Activated naive CD4-positive, alpha-beta T cell treated with Interleukin-2 at 50 U/mL for 16 hours (primary cell): ENCODE results near the gene FAM181A.
A peak's percentile ranks its signal among the peaks of the same experiment; 100 is the strongest.

Experiments used
- DNase-seq: peaks from one replicate; pipeline ENCODE4 v3.0.0-alpha.2; 2020

Gene FAM181A

GRCh38 chr14:93951635-93952540, 24.7 kb downstream of the FAM181A start:
- DNase-seq, result no peak

- DNase-seq, result no peak
Measured at GRCh38 chr14:93952829-93953228, 25.7 kb downstream of the FAM181A start.

- no peak for DNase-seq
Measured at GRCh38 chr14:93953263-93953662, 26.1 kb downstream of the FAM181A start.

DNA sequence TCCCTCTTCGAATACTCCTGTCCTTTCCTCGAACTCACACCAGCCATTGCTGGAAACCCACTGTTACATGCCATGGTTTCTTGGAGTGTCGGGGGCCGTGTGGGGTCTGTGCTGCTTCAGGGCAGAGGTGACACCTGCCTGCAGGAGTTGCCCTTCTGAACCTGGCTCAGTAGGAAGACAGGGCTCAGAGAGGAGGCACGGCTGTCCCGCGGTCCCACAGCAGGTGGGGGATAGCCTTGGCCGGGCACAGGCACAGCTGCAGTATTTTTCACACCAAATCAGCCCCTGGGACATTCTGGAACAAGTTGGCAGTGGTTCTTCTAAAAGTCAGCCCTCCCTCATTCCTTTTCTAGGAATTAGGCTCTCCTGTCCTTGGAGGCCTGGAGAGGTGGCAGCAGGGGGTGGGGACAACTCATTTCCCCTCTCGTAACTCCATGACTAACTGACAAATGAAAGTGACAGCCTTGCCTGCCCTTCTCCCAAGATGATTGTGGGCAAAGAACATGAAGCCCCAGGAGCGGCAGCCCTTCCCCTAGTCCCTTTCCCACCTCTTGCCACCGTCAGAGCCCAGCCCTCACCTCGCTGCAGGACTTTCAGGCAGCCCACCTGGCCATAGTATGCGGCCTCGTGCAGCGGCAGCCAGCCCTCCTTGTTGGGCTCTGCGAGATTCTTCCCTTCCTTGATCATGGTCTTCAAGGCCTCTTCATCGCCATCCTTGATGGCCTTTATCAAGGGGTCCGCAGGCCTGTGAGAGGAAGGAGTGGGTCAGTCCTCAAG, 26.8 kb downstream of the FAM181A start:
- no peak for DNase-seq

GRCh38 chr14:93954516-93954830, 27.3 kb downstream of the FAM181A start:
- no peak for DNase-seq

- DNase-seq, result peak; percentile 52
Measured at GRCh38 chr14:93954900-93955849, 28.0 kb downstream of the FAM181A start.

GRCh38 chr14:93955850-93956481, 28.8 kb downstream of the FAM181A start:
- no peak for DNase-seq

- no peak for DNase-seq
Measured at GRCh38 chr14:93956514-93957332, 29.6 kb downstream of the FAM181A start.

- no peak for DNase-seq
Measured at GRCh38 chr14:93957333-93957710, 30.2 kb downstream of the FAM181A start.

GRCh38 chr14:93957751-93958566, 30.8 kb downstream of the FAM181A start:
- DNase-seq, result no peak

DNA sequence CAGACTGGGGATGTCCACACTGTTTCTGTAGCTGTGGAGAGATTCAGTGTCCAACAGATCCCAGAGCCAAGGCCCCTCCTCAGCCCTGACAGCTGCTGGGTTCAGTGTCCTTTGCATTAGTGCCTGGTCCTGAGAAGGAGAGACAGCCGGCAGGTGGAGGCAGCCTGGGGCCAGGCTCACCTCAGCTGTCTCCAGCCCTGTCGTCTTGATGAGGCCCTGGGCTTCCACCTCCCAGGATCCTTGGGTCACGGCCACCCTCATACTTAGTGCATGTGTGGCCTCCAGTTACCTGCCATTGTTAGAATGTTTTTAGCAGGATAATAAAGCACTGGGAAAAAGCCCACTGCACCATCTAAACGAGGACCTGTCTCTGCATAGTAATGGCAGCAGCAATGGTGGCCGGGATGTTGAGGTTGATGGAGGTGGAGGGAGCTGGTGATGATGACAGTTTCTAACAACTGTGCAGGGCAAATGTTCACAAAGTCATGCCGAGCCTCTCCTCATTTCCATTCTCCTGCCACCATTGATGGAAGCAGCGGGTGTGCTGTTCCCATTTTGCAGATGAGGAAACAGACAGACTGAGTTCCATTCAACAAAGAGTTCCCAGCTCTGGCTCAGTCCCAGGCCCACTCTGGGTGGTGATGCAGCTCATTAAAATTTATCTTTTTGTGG, 31.6 kb downstream of the FAM181A start:
- DNase-seq, result no peak

- DNase-seq, result peak; percentile 96
Measured at GRCh38 chr14:93959239-93960107, 32.3 kb downstream of the FAM181A start.

GRCh38 chr14:93960108-93960475, 32.9 kb downstream of the FAM181A start:
- DNase-seq, result peak; percentile 50

DNA sequence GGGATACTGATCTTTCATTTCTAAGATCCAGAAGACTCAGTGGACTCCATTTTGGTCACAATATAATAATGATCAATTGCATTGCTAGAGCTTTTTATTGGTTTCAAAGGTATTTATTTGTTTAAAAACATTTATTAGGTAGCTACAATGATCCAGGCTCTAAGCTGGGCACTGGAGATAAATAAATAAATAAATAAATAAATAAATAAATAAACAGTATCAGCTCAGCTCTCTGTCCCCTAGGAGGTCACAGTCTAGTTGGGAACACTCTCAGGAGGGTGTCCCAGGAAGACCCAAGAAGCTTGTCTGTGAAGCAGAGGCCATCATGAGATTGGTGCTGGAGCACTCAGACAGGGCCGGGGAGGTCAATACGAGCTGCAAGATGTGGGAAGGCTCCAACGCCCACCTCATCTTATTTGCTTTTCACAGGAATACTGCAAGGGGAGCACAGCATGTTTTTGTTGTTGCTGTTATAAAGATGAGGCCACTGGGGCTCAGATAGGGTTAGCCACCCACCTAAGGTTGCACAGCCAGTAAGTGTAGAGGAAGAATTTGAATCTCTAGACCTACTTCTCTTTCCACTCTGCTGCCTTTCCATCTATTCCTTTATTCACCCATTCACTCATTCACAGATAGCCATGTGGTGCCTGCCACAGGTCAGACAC, 33.8 kb downstream of the FAM181A start:
- DNase-seq, result no peak

DNA sequence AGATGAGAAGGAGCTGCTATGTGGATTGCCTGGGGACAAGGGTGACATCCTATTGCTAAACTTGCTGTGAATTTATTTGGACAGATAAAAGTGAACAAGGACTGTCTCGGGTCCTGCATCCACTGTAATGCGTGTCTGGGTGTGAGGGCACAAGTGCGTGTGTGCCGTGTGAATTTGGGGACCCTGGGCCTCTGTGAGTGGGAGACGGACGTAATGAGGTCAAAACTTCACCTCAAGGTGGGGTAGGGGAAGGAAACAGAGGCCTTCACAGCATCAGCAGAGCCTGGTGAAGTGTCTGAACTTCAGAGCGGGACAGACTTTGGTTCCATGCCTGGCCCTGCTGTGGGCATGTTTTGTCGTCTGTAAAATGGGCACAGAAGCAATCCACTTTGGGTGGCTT, 34.5 kb downstream of the FAM181A start:
- DNase-seq, result no peak

GRCh38 chr14:93962701-93963601, 35.8 kb downstream of the FAM181A start:
- peak; percentile 64 for DNase-seq

DNA sequence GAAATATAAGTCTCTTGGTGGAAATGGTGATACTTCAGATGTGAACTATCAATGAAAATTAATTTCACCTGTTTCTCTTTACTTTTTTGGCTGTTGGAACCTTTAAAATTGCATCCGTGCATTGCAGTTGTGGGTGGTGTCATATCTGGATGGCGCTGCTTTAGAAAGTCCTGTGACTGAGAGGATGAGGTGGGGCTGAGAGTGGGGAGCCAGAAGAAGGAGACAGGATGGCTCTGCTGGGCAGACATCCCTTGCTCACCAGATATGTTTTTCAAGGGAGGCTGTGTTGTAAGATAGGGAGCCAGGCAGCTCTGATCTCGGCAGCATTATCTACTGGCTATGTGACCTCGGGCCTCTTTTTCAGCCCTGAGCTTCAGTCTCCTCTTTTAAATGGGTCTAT, 36.5 kb downstream of the FAM181A start:
- no peak for DNase-seq

GRCh38 chr14:93964281-93964680, 37.1 kb downstream of the FAM181A start:
- no peak for DNase-seq
